KOPT-K1 (cell line): ENCODE results near the gene COG7.

ENCODE experiments used
- H3K27ac ChIP-seq: fragments of 200-600 bp; sonication (generic); 2 replicates; pipeline ENCODE4 v1.5.1; 2016; ENCODE audit warnings: antibody characterized with exemption, mild to moderate bottlenecking, low read depth, low read length; ENCODE audit not compliant: poor library complexity, severe bottlenecking
- H3K36me3 ChIP-seq: fragments of 200-600 bp; sonication (generic); 2 replicates; pipeline ENCODE4 v1.5.1; 2017; ENCODE audit warnings: antibody characterized with exemption, mild to moderate bottlenecking, low read length, moderate library complexity; ENCODE audit not compliant: insufficient read depth
- H3K9me3 ChIP-seq: fragments of 200-600 bp; sonication (generic); 2 replicates; pipeline ENCODE4 v1.5.1; 2017; ENCODE audit warnings: antibody characterized with exemption, low read length, mild to moderate bottlenecking; ENCODE audit not compliant: insufficient read depth, poor library complexity, severe bottlenecking

COG7 gene

DNA sequence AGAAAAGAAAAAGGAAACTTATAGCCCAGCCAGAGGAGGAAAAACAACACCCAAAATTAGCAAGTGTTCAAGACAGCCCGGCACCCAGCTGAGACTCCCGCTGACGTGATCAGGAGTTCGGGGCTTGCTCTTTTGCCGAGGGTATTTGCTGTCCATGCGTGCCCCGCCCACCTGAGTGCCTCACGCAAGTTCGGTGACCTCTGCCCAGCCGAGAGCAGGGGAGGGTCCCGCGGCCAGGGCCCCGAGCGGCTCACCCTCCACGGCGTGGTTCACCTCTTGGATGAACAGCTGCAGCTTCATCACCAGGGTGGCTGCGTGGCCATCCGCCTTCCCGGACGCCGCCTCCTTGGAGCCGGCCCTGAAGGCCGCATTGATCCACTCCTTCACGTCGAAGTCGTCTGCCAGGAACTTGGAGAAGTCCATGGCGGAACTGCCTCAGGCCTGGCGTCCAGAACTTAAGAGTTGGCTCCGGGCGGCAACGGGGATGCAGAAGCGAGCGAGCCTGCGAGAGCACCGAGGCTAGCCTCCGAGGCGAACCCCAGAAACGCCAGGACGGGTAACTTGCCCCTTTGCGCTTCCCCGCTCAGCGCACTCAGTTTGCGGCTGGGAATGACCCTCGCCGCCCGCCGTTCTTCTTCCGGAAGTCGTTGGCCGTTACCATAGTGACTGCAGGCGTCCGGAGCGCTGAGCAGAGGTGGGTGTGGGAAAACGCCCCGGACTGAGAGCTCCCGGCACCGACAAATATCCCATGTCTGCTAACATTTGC is at the start of gene COG7:
Gene COG7 (minus strand): TSS at position 618 of the 766 bp plus-strand sequence. CDS start 195 bp downstream, at position 423.
- no peaks in the 10 kb centered on the region for H3K9me3 ChIP-seq

GRCh38 chr16:23502466-23502865 is 49.5 kb upstream of the COG7 start:
- H3K9me3 ChIP-seq, result no peaks in the 10 kb centered on the region
- no peak overlapping the region for H3K27ac ChIP-seq
- H3K36me3 ChIP-seq, result no peaks in the 10 kb centered on the region

More for the DNA sequence above, at the start of gene COG7:
- Histone ChIP-seq H3K27ac (peak within 1 kb of the TSS; percentile 70), H3K36me3 (no peaks in the 10 kb centered on the region)

GRCh38 chr16:23501291-23501690 is 48.3 kb upstream of the COG7 start:
- H3K27ac ChIP-seq, result no peak overlapping the region
- H3K36me3 ChIP-seq, result no peaks in the 10 kb centered on the region
- no peaks in the 10 kb centered on the region for H3K9me3 ChIP-seq

DNA sequence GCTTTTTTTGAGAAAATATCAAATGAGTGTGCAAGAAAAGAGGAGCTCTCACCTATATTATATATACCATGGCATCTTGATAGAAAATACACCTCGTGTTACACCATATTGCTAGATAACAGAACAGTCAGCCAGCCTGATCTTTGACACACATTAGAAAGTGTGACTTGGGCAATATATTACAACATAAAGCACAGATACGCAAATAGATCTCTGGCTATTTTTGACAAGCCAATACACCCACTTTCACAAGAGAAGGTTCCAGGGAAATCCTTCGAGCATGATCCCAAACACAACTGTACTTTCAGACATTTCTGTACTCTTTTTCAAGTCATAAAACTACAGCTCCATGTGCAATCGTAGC is 47.9 kb upstream of the COG7 start:
- Histone ChIP-seq H3K36me3 (no peaks in the 10 kb centered on the region), H3K27ac (no peak overlapping the region)

DNA sequence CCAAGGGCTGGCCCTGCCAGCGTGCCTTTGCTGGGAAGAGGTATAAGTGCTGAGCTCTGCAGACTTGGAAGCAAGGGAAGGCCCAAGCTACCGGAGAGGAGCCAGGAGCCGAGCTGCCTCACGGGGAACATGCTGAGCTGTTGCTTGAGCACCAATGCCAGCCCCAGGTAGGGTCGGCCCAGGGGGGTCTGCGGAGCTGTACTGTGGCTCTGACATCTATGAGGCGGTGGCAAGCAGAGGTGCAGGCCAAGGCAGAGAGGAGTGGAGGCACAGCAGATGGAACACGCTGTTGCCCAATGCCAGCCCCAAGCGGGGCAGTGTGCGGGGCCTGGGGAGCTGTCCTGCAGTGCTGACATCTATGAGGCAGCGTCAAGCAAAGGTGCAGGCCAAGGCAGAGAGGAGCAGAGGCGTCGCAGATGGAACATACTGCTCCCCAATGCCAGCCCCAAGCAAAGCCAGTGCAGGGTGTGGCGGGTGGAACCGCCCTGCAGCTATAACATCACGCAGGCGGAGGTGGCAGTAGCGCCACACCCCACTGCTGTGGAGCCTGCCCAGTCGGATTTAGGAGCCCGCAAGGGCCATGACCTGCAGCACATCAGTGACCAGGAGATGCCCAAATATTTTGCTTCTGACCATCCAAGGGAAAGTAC is 47.3 kb upstream of the COG7 start:
- no peaks in the 10 kb centered on the region for H3K9me3 ChIP-seq
- no peak overlapping the region for H3K27ac ChIP-seq
- peaks cover 5% of the 10 kb centered on the region; the same call in 1 of the 2 replicates for H3K36me3 ChIP-seq

More for the DNA sequence above, 47.9 kb upstream of the COG7 start:
- H3K9me3 ChIP-seq, result no peaks in the 10 kb centered on the region

GRCh38 chr16:23499801-23500200 is 46.8 kb upstream of the COG7 start:
- no peak overlapping the region for H3K27ac ChIP-seq
- H3K36me3 ChIP-seq, result peaks cover 8% of the 10 kb centered on the region; the same call in 1 of the 2 replicates
- H3K9me3 ChIP-seq, result no peaks in the 10 kb centered on the region

GRCh38 chr16:23498863-23499262 is 45.9 kb upstream of the COG7 start:
- H3K36me3 ChIP-seq, result peaks cover 8% of the 10 kb centered on the region; the same call in 1 of the 2 replicates
- no peaks in the 10 kb centered on the region for H3K9me3 ChIP-seq
- H3K27ac ChIP-seq, result no peak overlapping the region

GRCh38 chr16:23497543-23497868 is 44.5 kb upstream of the COG7 start:
- Histone ChIP-seq H3K36me3 (peaks cover 18% of the 10 kb centered on the region), H3K9me3 (no peaks in the 10 kb centered on the region), H3K27ac (no peak overlapping the region)

DNA sequence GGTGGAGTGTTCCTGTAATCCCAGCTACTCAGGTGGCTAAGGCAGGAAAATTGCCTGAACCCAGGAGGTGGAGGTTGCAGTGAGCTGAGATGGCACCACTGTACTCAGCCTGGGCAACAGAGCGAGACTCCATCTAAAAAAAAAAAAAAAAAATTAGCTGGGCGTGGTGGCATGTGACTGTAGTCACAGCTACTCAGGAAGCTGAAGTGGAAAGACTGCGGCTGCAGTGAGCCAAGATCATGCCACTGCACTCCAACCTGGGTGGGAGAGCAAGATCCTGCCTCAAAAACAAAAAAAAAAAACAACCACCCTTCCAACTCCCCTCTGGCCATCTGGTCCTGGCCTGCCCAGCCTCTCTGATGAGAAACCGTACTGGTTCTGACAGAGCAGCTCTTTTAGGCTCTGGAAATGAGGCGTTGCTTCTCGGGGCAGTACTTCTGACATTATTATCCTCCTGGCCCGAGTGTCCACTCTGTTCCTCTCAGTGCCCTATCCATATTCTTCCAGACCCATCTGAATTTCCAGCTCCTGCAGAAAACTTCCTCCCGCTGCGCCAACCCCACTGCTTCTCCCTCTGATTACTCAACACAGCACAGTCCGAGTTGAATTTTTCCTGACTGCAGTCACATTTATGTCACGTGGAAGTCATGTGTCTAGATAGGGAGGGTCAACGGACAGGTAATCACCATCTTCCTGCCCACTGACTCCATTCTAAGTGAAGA is 44.0 kb upstream of the COG7 start:
- peaks cover 21% of the 10 kb centered on the region for H3K36me3 ChIP-seq
- H3K9me3 ChIP-seq, result no peaks in the 10 kb centered on the region
- H3K27ac ChIP-seq, result no peak overlapping the region

DNA sequence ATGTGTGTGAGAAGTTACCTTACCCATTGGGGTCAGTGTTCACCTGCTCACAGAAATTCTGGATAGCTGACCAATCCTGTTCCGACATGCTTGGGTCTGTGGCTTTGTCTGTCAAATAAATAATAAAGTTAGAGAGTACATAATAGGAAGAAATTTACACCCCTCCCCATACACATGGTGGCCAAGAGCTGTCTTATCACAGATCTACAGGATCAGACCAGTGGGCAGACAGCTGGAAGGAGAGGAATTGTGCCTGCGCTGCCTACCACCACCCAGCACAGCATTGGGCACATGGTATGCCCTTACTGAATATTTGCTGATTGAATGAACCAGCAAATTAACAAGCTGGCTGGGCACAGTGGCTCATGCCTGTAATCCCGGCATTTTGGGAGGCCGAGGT is 42.7 kb upstream of the COG7 start:
- no peak overlapping the region for H3K27ac ChIP-seq
- peaks cover 33% of the 10 kb centered on the region for H3K36me3 ChIP-seq
- H3K9me3 ChIP-seq, result no peaks in the 10 kb centered on the region

DNA sequence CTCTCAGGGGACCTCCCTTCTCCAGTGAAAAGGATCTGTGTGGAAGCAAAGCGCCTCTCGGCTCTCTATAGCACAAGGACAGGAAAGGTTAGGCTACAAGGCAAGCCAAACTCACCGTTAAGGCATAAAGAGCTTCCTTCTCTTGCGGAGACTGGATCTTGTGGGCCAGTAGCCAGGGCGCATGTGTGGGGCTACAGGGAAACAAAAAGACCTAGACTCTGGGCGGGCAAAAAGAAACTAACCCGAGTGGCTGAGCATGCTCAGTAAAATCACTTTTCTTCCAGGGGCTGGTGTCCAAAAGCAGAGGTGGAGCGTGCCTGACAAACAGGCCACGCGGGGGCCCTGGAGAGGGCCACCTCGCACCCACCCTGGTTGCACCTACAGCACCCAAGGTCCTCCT is 41.2 kb upstream of the COG7 start:
- Histone ChIP-seq H3K36me3 (peaks cover 42% of the 10 kb centered on the region), H3K27ac (no peak overlapping the region), H3K9me3 (no peaks in the 10 kb centered on the region)

DNA sequence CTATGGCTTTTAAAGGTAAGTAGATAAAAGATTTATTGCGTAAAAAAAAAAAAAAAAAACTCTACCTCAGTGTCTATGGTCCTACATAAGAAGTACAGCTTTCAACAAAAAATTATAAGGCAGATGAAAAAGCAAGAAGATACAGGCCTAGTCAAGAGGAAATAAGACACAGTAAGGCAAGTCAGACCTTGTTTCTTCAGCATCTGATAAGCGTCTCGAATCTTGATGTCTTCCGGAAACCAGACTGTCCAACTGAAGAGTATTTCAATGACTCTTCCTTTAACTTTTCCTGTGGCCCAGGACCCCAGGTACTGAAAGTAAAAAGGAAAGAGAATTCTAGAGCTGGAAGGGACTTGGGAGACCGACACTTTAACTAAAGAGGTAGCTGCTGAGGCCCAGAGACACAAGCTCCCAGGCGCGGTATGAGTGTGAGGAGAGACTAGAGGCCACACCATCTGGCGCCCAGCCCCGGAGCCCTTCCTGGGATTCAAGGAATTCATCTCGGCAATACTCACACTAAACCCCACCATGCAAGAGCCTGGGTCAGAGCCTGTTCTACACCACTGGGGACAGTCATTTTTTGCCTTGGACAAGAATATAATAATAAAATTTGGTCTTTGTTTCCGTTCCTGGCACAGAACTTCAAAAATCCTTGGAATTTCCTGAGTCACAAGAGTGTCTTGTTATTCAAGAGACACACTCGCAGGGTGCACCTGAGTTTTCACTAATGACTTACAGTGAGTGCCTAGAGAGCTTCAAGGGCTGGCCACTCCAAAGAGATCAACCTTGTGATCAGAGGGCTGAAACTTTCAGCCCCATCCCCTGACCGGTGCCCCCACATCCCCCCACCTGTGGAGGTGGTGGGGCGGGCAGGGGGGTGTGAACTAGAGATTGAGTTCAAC is 38.8 kb upstream of the COG7 start:
- Histone ChIP-seq H3K36me3 (peaks cover 60% of the 10 kb centered on the region), H3K9me3 (no peaks in the 10 kb centered on the region), H3K27ac (no peak overlapping the region)

- no peaks in the 10 kb centered on the region for H3K9me3 ChIP-seq
- H3K36me3 ChIP-seq, result peaks cover 65% of the 10 kb centered on the region
- H3K27ac ChIP-seq, result no peak overlapping the region
Observed at GRCh38 chr16:23486480-23486879, 33.5 kb upstream of the COG7 start.

- no peaks in the 10 kb centered on the region for H3K9me3 ChIP-seq
- peaks cover 60% of the 10 kb centered on the region for H3K36me3 ChIP-seq
- no peak overlapping the region for H3K27ac ChIP-seq
Observed at GRCh38 chr16:23485841-23486240, 32.9 kb upstream of the COG7 start.

DNA sequence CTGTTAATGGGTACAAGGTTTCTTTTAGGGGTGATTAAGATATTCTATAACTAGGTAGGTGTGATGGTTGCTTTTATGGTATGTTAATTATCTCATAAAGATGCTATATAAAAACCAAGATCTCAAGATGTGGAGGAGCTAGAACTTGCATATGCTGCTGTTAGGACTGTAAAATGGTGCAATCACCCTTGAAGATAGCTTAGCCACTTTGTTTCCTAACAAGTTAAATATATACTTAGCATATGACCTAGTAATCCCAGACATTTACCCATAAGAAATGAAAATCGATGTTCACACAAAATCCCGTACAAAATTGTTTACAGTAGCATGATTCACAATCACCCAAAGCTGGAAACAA is 32.2 kb upstream of the COG7 start:
- peaks cover 58% of the 10 kb centered on the region for H3K36me3 ChIP-seq
- H3K9me3 ChIP-seq, result no peaks in the 10 kb centered on the region
- no peak overlapping the region for H3K27ac ChIP-seq
